ENCODE measurements around the gene IRF7. TPM values are rescaled to one million over a fixed set of nuclear protein-coding genes. Genes with fewer than 3 reads are reported as not detected.

Gene IRF7
- total RNA-seq, 2 donors from 2014 or later = 33.8 to 45.4 TPM

DNA sequence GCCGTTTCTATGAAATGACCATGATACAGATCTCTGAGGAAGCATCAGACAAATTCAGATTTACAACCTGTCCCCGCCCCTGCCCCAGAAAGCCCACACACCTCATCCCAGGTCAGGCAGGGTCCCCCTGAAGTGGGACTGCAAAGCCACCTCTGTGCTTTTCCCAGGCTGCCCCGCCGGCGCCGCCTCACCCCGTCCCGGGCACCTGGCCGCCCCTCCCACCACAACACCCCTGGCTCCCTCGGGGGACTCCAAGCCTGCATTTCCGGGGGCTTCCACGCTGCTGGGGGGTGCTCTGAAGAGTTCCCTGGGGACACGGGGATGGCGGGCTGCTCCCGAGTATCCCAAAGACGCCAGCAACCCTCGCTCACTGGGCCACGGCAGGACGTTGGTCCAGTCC lies 44.5 kb upstream of the IRF7 start:
- ATAC-seq (ENCODE audit: insufficient number of reproducible peaks, low FRiP score, low read depth) = no peak
- DNase-seq (ENCODE audit: low spot score) = no peak
- H3K36me3 ChIP-seq = peaks cover 18% of the 10 kb centered on the region
- H3K27ac ChIP-seq = no peak overlapping the region
- no peaks in the 10 kb centered on the region for H3K4me1 ChIP-seq (ENCODE audit: control insufficient read depth in 1 of 2, low read depth in 2 of 2)
- H3K9me3 ChIP-seq = no peaks in the 10 kb centered on the region
- H3K27me3 ChIP-seq (replicated peaks; ENCODE audit: insufficient read depth) = no peaks in the 10 kb centered on the region
- TF ChIP-seq, protein P1, sequence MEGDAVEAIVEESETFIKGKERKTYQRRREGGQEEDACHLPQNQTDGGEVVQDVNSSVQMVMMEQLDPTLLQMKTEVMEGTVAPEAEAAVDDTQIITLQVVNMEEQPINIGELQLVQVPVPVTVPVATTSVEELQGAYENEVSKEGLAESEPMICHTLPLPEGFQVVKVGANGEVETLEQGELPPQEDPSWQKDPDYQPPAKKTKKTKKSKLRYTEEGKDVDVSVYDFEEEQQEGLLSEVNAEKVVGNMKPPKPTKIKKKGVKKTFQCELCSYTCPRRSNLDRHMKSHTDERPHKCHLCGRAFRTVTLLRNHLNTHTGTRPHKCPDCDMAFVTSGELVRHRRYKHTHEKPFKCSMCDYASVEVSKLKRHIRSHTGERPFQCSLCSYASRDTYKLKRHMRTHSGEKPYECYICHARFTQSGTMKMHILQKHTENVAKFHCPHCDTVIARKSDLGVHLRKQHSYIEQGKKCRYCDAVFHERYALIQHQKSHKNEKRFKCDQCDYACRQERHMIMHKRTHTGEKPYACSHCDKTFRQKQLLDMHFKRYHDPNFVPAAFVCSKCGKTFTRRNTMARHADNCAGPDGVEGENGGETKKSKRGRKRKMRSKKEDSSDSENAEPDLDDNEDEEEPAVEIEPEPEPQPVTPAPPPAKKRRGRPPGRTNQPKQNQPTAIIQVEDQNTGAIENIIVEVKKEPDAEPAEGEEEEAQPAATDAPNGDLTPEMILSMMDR (IDR thresholded peaks at IDR 0.05) = no peak
- no peak overlapping the region for H3K4me3 ChIP-seq

DNA sequence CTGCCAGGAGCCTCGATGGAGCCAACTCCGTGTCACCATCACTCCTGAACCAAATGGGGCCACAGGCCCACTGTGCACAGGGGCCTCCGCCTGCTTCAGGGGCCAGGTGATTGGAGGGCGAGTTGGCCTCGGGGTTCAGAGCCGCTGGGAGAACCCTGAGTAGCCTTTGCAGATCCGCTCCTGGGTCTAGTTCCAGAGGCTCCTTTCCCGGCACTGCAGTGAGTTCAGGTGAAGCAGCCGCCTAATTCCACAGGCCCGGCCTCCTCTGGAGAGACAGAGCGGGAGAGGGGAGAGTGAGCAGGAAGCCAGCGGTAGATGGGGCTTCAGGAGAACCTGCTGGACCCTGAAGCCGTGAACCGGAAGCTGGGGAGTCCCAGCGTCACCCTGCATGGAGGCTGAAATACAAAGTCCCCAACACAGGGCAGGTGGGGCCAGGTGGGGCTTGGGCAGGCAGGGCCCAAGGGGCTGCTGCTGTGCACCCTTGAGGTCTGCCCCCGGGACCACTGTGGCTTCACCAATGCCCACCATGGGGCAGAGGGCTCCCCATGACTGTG lies 43.9 kb upstream of the IRF7 start:
- DNase-seq (ENCODE audit: low spot score) (no peak), ATAC-seq (ENCODE audit: insufficient number of reproducible peaks, low FRiP score, low read depth) (no peak)
- TF ChIP-seq, protein P1 (IDR thresholded peaks at IDR 0.05) = no peak
- no peak overlapping the region for H3K4me3 ChIP-seq
- no peaks in the 10 kb centered on the region for H3K9me3 ChIP-seq
- no peaks in the 10 kb centered on the region for H3K27me3 ChIP-seq (replicated peaks; ENCODE audit: insufficient read depth)
- no peaks in the 10 kb centered on the region for H3K4me1 ChIP-seq (ENCODE audit: control insufficient read depth in 1 of 2, low read depth in 2 of 2)
- H3K27ac ChIP-seq = no peak overlapping the region
- H3K36me3 ChIP-seq = peaks cover 18% of the 10 kb centered on the region

DNA sequence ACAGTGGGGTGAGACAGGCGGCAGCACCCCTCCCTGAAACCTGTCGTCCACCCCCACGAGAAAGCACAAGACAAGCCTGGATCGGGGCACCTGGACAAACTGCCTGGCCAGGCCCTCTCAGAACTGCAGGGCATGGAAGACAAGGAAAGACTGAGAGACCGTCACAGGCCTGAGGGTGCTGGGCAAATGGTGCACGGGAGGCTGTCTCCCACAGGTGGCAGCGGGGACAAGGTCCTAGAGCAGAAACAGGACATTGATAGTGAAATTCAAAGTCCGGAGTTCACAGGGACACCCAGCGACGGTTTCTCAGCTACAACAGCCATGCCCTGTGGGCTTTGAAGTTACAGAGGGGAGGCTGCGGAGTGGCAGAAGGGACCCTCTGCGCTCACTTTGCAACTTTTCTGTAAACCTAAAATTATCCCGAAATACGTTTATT lies 42.0 kb upstream of the IRF7 start:
- no peak overlapping the region for H3K27ac ChIP-seq
- peaks cover 13% of the 10 kb centered on the region for H3K36me3 ChIP-seq
- DNase-seq (ENCODE audit: low spot score) (no peak), ATAC-seq (ENCODE audit: insufficient number of reproducible peaks, low FRiP score, low read depth) (no peak)
- H3K4me1 ChIP-seq (ENCODE audit: control insufficient read depth in 1 of 2, low read depth in 2 of 2) = no peaks in the 10 kb centered on the region
- H3K4me3 ChIP-seq = no peak overlapping the region
- H3K9me3 ChIP-seq = no peaks in the 10 kb centered on the region
- no peaks in the 10 kb centered on the region for H3K27me3 ChIP-seq (replicated peaks; ENCODE audit: insufficient read depth)
- TF ChIP-seq, protein P1 (IDR thresholded peaks at IDR 0.05) = no peak

DNA sequence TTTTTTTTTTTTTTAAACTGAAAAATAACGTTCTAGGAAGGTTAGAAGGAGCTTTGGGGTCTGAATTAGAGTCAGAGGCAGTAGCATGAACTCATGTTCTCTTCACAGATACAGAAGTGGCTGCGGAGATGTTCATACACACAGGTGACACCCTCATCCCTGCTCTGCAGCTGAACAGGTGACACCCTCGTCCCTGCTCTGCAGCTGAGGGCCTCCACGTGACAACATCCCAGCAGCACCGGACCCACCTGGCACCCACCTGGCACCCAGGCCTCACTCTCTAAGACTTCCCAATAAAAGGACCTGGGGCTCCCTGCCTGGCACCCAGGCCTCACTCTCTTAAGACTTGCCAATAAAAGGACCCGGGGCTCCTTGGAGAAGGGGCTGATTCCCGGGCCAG lies 41.1 kb upstream of the IRF7 start:
- Histone ChIP-seq H3K36me3 (peaks cover 13% of the 10 kb centered on the region), H3K27me3 (replicated peaks; ENCODE audit: insufficient read depth) (no peaks in the 10 kb centered on the region), H3K4me3 (no peak overlapping the region), H3K9me3 (no peaks in the 10 kb centered on the region), H3K27ac (no peak overlapping the region), H3K4me1 (ENCODE audit: control insufficient read depth in 1 of 2, low read depth in 2 of 2) (no peaks in the 10 kb centered on the region)
- ATAC-seq (ENCODE audit: insufficient number of reproducible peaks, low FRiP score, low read depth) (no peak), DNase-seq (ENCODE audit: low spot score) (no peak)
- TF ChIP-seq, protein P1 (IDR thresholded peaks at IDR 0.05) = no peak

DNA sequence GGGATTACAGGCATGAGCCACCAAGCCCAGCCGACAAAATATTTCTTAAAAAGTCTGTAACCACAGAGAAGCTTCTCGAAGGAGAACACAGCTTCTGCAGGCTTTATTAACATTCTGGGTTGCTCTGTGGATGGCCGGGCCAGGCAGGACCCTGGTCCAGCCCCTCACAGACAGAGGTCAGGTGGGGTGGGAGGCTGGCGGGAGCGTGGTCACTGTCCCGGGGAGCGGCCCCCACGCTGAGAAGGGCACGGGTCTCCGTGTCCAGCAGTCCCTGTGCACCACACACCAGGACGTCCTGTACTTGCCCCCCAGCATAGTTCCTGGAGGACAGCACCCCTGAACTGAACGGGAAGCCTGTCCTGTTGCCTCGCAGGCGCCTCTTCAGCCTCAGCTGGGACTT lies 40.7 kb upstream of the IRF7 start:
- TF ChIP-seq, protein P1 (IDR thresholded peaks at IDR 0.05) = no peak
- H3K36me3 ChIP-seq = peaks cover 13% of the 10 kb centered on the region
- ATAC-seq (ENCODE audit: insufficient number of reproducible peaks, low FRiP score, low read depth) (no peak), DNase-seq (ENCODE audit: low spot score) (no peak)
- no peaks in the 10 kb centered on the region for H3K9me3 ChIP-seq
- no peaks in the 10 kb centered on the region for H3K27me3 ChIP-seq (replicated peaks; ENCODE audit: insufficient read depth)
- no peak overlapping the region for H3K4me3 ChIP-seq
- no peak overlapping the region for H3K27ac ChIP-seq
- H3K4me1 ChIP-seq (ENCODE audit: control insufficient read depth in 1 of 2, low read depth in 2 of 2) = no peaks in the 10 kb centered on the region

Data from thoracic aorta (tissue), 2 donors.